GM19023 (cell line): ENCODE data around the gene ACADVL.

Experiments used
- ATAC-seq: cut with Tn5 transposase; IDR thresholded peaks from one replicate; pipeline ENCODE4 v1.9.1; 2021; ENCODE audit warnings: mild to moderate bottlenecking, moderate library complexity; ENCODE audit not compliant: unreplicated experiment

ACADVL gene

GRCh38 chr17:7250695-7251627 is 31.2 kb downstream of the ACADVL start:
- no peak for ATAC-seq

GRCh38 chr17:7251661-7252175 is 32.0 kb downstream of the ACADVL start, which contains the start of gene CTDNEP1:
CTDNEP1 (minus strand) TSS chr17:7251734; CDS start chr17:7251296, 438 bp downstream.
- peak; percentile 84 for ATAC-seq

- ATAC-seq: peak; percentile 60
These were observed 32.7 kb downstream of the ACADVL start, which contains the start of gene ELP5 for GRCh38 chr17:7252176-7253043. ELP5 (plus strand) TSS chr17:7252215; CDS start chr17:7252551, 336 bp downstream.

GRCh38 chr17:7253082-7253481 is 33.3 kb downstream of the ACADVL start:
- no peak for ATAC-seq

- ATAC-seq: no peak
These were observed 34.8 kb downstream of the ACADVL start for GRCh38 chr17:7254511-7254910.

- no peak for ATAC-seq
These were observed 37.2 kb downstream of the ACADVL start for GRCh38 chr17:7256766-7257456.

- ATAC-seq: no peak
These were observed 39.2 kb downstream of the ACADVL start for GRCh38 chr17:7258731-7259554.

- ATAC-seq: no peak
These were observed 39.8 kb downstream of the ACADVL start for GRCh38 chr17:7259555-7259889.

- no peak for ATAC-seq
These were observed 40.4 kb downstream of the ACADVL start for GRCh38 chr17:7260151-7260550.

- ATAC-seq: no peak
These were observed 41.1 kb downstream of the ACADVL start for GRCh38 chr17:7260651-7261378.

GRCh38 chr17:7261379-7262191 is 41.8 kb downstream of the ACADVL start:
- ATAC-seq: no peak

GRCh38 chr17:7262192-7262934 is 42.6 kb downstream of the ACADVL start, which contains the start of gene CLDN7:
CLDN7 (minus strand) TSS chr17:7262478; CDS start chr17:7262043, 435 bp downstream.
- ATAC-seq: no peak

- no peak for ATAC-seq
These were observed 43.4 kb downstream of the ACADVL start for GRCh38 chr17:7262935-7263800.

- ATAC-seq: no peak
These were observed 44.0 kb downstream of the ACADVL start for GRCh38 chr17:7263801-7264078.

GRCh38 chr17:7266784-7267183 is 47.0 kb downstream of the ACADVL start:
- no peak for ATAC-seq
